Measurements from ENCODE around the gene LRRC27. TPM values are rescaled to one million over a fixed set of nuclear protein-coding genes. Genes with fewer than 3 reads are reported as not detected.

LRRC27 gene
- total RNA-seq, 4 donors from 2014 or later, result 3.1 to 5.8 (median 4.4) TPM

DNA sequence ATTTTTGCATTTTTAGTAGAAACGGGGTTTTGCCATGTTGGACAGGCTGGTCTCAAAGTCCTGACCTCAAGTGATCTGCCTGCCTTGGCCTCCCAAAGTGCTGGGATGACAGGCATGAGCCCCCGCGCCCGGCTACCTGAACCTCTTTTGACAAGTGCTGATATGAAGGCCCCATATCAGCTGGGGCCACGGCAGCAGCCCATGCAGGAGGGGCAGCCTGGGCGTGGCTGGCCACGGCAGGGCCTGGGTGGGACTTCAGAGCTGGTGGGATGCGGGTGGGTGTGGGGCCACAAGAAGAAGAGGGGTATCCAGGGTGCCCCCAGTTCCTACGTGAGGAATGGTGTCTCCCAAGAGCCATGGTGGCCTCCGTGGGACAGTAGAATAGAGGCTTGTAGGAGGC lies 6.9 kb downstream of the LRRC27 start:
- Histone ChIP-seq H3K36me3 (peaks cover 0 to 63% of the 10 kb centered on the region in 2 donors), H3K9me3 (no peaks in the 10 kb centered on the region), H3K4me1 (no peaks in the 10 kb centered on the region), H3K27ac (no peak overlapping the region), H3K4me3 (no peak overlapping the region), H3K27me3 (no peaks in the 10 kb centered on the region)
- WGBS, 2 donors (ENCODE audit: low coverage in 1 of 2), result 83 to 100% methylated on average over 2 of the region's 10 CpGs
- TF ChIP-seq EP300 (IDR thresholded peaks at IDR 0.05), result no peak
- ATAC-seq, result no peak

DNA sequence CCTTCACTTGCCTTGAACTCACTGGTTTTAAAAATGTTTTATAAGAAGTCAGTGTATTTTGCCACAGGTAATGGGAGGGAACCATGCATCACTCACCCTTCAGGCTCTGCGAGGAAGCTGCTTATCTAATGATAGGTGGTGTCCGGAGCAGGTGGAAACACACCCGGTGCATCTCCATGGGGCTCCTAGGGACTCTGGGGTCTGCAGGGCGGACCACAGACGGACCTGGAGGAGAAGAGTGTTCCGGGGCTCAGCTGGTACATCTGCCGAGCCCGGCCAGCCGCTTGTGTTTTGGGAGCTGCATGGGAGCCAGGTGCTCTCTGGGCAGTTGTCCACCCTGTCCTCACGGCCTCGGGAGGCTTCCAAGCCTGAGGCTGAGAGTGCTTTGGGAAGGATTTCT lies 7.3 kb downstream of the LRRC27 start:
- no peaks in the 10 kb centered on the region for H3K27me3 ChIP-seq
- H3K4me1 ChIP-seq, result no peaks in the 10 kb centered on the region
- ATAC-seq, result no peak
- TF ChIP-seq EP300 (IDR thresholded peaks at IDR 0.05) (no peak), POLR2AphosphoS5 (IDR thresholded peaks at IDR 0.05) (no peak), POLR2A (IDR thresholded peaks at IDR 0.05) (no peak)
- TF ChIP-seq, protein P1, sequence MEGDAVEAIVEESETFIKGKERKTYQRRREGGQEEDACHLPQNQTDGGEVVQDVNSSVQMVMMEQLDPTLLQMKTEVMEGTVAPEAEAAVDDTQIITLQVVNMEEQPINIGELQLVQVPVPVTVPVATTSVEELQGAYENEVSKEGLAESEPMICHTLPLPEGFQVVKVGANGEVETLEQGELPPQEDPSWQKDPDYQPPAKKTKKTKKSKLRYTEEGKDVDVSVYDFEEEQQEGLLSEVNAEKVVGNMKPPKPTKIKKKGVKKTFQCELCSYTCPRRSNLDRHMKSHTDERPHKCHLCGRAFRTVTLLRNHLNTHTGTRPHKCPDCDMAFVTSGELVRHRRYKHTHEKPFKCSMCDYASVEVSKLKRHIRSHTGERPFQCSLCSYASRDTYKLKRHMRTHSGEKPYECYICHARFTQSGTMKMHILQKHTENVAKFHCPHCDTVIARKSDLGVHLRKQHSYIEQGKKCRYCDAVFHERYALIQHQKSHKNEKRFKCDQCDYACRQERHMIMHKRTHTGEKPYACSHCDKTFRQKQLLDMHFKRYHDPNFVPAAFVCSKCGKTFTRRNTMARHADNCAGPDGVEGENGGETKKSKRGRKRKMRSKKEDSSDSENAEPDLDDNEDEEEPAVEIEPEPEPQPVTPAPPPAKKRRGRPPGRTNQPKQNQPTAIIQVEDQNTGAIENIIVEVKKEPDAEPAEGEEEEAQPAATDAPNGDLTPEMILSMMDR (IDR thresholded peaks at IDR 0.05), result no peak
- no peak overlapping the region for H3K4me3 ChIP-seq
- WGBS, 2 donors (ENCODE audit: low coverage in 1 of 2), result 90 to 93% methylated on average over 2 to 4 of the region's 11 CpGs
- no peaks in the 10 kb centered on the region for H3K9me3 ChIP-seq
- H3K36me3 ChIP-seq, result peaks cover 0 to 65% of the 10 kb centered on the region in 2 donors
- H3K27ac ChIP-seq, result no peak overlapping the region

- Histone ChIP-seq H3K27me3 (no peaks in the 10 kb centered on the region), H3K27ac (no peak overlapping the region)
Observed at GRCh38 chr10:132341017-132341416, 9.0 kb downstream of the LRRC27 start.

GRCh38 chr10:132341781-132342180 lies 9.8 kb downstream of the LRRC27 start:
- 95 to 100% methylated on average over 2 to 4 of the region's 4 CpGs for WGBS, 2 donors (ENCODE audit: low coverage in 1 of 2)
- Histone ChIP-seq H3K9me3 (no peaks in the 10 kb centered on the region), H3K36me3 (peaks cover 0 to 78% of the 10 kb centered on the region in 2 donors), H3K27ac (no peak overlapping the region), H3K4me3 (no peak overlapping the region), H3K4me1 (no peaks in the 10 kb centered on the region), H3K27me3 (no peaks in the 10 kb centered on the region)
- ATAC-seq, result no peak
- TF ChIP-seq, protein P1 (IDR thresholded peaks at IDR 0.05), result no peak
- TF ChIP-seq POLR2A (IDR thresholded peaks at IDR 0.05), result no peak
- TF ChIP-seq EP300 (IDR thresholded peaks at IDR 0.05), result no peak
- no peak for TF ChIP-seq POLR2AphosphoS5 (IDR thresholded peaks at IDR 0.05)

More at GRCh38 chr10:132341017-132341416, 9.0 kb downstream of the LRRC27 start:
- H3K9me3 ChIP-seq, result no peaks in the 10 kb centered on the region
- TF ChIP-seq, protein P1 (IDR thresholded peaks at IDR 0.05), result no peak
- no peak for TF ChIP-seq EP300 (IDR thresholded peaks at IDR 0.05)
- TF ChIP-seq POLR2A (IDR thresholded peaks at IDR 0.05), result no peak
- no peak for TF ChIP-seq POLR2AphosphoS5 (IDR thresholded peaks at IDR 0.05)
- H3K4me3 ChIP-seq, result no peak overlapping the region
- H3K4me1 ChIP-seq, result no peaks in the 10 kb centered on the region
- peaks cover 0 to 83% of the 10 kb centered on the region in 2 donors for H3K36me3 ChIP-seq
- 86 to 95% methylated on average over 4 to 5 of the region's 6 CpGs for WGBS, 2 donors (ENCODE audit: low coverage in 1 of 2)
- ATAC-seq, result no peak

GRCh38 chr10:132342553-132342952 lies 10.6 kb downstream of the LRRC27 start:
- Histone ChIP-seq H3K4me3 (no peak overlapping the region), H3K4me1 (no peaks in the 10 kb centered on the region), H3K27ac (no peak overlapping the region), H3K36me3 (peaks cover 0 to 74% of the 10 kb centered on the region in 2 donors), H3K9me3 (no peaks in the 10 kb centered on the region), H3K27me3 (no peaks in the 10 kb centered on the region)
- TF ChIP-seq EP300 (IDR thresholded peaks at IDR 0.05) (no peak), POLR2AphosphoS5 (IDR thresholded peaks at IDR 0.05) (no peak), POLR2A (IDR thresholded peaks at IDR 0.05) (no peak)
- TF ChIP-seq, protein P1 (IDR thresholded peaks at IDR 0.05), result no peak
- no peak for ATAC-seq
- WGBS, 2 donors (ENCODE audit: low coverage in 1 of 2), result 87 to 89% methylated on average over 7 of the region's 7 CpGs
